Occipital lobe (tissue), 2 donors: ENCODE measurements around the gene GABRB1. TPM values are rescaled to one million over a fixed set of nuclear protein-coding genes. Genes with fewer than 3 reads are reported as not detected.
A peak's percentile ranks its signal among the peaks of the same experiment; 100 is the strongest.

Source experiments
- DNase-seq: peaks from one replicate; lab custom pipeline; 2025; lab: John Stamatoyannopoulos, UW
- total RNA-seq: library from RNA; depleted of rRNA; stranded (reverse); fragments of >200 nt; gene quantifications from one replicate; pipeline ENCODE4 v1.2.3, GENCODE V29; 2014

Gene GABRB1
- total RNA-seq, 1 donor from 2014 or later, result 158 TPM

DNA sequence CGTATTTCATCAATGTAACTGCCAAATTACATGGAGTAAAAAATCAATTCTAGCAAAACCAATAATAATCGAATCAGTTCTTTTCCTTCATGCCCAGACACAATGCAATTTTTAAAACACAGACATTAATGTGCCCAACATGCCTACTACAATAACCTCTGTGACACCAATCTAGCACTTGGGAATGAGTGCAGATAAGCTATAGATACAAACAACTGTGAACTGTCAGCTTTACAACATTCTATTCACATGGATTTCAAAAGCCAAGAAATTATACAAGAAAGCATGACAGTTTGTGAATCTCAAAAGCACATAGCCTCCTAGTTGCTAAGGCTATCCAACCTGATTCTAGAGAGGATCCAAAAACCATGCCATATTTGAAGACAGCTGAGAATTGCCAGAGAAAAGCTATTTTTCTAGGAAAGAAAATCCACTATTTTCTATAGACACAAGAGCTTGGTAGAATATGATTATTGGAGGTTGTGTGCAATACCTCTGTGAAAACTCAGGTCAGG, 351.5 kb downstream of the GABRB1 start:
- DNase-seq, result no peak

DNA sequence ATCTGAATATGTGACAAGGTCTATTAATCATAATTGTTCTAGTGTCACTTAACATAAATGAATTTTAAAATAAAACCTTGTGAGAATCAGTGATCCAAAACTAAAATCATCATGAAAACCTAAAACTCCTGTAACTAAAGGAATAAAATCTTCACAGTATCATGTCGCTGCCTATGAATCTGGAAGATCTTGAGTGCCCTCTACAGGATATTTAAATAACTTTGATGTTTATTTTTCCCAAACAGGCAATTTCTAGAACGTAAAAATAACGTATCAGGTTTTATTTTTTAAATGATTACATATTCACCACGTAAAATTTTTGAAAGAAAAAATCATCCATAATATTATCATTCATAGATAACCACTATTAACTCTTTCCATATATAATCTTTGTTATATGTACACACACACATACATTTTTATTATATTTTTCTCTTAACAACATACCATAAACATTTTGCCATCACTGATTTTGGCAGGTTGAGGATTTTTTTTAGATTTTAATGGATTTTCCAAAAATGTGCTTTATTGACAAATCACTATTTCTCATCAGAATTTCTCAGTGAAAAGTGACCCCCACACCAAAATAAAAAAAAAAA, 352.6 kb downstream of the GABRB1 start:
- DNase-seq, result no peak

DNA sequence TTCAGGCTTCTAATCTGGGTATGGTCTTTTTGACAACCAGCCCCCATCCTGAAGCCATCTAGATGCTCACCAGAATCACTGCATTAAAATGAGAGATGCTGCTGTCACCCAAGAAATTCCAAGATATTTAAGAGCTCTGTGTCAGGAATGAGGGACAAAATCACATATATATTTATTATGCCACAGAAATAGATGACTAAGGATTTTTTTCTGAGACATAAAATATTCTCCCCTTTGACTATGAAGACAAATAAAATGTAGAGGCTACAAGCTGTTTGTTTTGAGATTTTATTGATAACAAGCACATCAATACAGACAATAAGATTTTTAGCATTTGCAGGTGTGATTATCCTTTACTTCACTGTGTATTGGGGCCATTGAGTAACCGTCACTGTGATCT, 354.8 kb downstream of the GABRB1 start:
- DNase-seq, result no peak

DNA sequence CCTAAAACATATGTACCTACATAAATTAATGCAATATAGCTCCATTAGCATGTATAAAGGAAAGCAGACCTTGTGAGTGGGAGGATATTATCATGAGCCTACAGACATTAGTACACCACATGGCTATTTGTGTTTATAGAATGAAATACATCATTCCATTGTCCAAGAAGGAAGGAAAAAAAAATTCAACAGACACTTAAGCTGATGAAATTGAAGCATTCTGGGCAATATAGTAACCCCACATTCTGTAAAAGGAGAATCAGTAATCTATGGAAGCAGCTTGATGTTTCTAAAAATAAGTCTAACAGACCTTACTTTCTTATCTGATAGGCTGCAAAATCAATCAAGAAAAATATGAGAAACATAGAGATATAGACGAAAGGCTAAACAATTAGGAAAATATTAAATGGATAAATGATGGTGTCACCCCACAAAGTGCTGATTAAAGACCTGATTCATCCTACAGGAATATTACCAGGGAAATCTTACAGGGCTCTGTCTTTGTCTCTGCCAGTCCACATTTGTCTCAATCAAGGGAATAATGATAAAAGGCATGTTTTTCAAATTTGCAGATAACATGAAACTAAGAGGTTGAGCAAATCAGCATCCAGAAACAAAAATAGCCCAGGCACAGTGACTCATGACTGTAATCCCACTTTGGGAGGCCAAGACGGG, 355.3 kb downstream of the GABRB1 start:
- no peak for DNase-seq

DNA sequence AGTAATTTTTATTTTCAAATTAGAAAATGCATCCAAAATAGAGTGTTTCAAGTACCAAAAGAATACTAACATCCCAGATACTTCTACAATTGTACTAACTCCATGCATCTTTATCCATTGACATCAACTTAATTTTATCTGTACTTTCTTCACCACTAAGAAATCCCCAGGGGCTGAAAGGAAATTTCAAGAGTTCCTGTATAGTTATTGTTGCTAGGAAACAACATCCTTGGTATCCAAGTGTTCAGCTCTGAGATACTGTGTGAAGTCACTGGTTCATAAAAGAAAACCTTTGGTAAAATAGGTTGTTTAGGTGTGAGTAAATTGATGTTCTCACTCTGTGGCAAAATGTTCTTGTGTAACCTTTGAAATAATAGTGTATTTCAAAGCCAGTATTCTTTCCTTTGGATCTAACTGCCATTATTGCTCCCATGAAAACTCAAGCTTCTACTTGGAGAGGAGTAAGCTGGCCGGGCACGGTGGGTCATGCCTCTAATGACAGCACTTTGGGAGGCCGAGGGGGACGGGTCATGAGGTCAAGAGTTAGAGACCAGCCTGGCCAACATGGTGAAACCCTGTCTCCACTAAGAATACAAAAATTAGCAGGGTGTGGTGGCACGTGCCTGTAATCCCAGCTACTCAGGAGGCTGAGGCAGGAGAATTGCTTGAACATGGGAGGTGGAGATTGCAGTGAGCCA, 359.2 kb downstream of the GABRB1 start:
- DNase-seq, result no peak

DNA sequence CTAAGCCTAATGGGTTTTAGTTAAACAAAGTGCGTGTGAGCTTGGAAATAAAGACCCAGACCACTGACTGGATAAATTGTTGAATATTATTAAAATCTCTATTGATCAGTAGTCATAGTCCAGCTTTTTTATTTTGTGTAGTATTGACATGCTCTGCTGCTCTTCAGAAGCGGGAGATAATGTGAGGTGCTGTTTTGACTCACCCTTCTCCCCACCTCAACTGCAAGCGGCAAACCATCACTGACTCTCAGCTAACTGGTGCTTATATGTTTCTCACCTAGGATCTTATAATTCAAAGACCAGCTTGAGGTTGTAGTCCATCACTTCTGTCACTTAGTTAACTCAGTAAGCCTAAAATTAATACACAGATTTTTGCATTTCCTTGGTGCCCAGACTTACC, 359.9 kb downstream of the GABRB1 start:
- DNase-seq, result no peak

DNA sequence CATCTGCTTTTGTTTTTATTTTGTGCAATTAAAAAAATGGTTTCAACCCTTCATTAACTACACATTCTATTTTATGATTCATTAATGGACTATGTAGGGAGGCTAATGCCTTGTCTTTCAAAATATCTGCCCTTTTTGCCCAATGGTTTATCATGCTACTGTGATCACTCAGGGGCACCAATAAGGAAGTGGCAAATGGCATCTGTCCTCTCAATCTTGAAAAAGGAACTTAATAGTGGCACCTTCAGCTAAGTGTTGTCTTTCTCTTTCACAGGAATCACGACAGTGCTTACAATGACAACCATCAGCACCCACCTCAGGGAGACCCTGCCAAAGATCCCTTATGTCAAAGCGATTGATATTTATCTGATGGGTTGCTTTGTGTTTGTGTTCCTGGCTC, 375.0 kb downstream of the GABRB1 start:
- DNase-seq, result no peak

DNA sequence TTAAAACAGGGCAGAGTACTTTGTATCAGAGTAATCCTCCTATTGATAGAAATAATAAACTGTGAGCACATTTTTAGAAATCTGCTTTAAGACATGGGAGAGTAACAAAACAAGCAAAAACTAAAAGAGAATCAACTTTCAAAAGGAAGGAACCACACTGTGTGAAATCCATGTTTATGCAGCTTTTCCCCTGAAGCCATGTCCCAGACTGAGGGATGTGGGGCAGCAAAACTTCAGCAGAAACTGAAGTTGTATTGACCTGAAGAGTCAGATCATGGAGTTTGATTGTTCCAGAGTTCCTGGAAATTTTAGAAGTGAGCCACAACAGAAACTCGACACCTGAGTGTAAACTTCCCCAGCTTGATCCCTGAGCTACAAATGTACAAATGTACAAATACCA, 378.9 kb downstream of the GABRB1 start:
- no peak for DNase-seq

DNA sequence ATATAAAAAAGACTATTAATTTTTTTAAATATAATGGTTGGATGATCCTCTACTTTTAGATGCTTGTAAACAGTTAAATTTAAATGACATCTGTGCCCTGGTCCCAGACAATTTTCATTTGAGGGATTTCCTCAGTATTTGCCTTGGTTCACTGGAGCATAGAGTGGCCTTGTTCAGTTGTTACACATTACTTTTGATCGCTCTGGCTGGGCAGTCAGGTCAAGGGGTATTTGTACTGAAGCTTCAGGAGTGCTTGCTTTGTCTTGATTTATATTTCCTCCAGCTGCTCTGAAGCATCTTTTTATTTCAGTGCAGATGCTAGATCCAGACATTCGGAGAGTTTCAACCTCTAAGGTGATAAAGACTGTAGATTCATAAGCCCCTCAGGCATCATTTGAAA, 382.2 kb downstream of the GABRB1 start:
- no peak for DNase-seq

DNA sequence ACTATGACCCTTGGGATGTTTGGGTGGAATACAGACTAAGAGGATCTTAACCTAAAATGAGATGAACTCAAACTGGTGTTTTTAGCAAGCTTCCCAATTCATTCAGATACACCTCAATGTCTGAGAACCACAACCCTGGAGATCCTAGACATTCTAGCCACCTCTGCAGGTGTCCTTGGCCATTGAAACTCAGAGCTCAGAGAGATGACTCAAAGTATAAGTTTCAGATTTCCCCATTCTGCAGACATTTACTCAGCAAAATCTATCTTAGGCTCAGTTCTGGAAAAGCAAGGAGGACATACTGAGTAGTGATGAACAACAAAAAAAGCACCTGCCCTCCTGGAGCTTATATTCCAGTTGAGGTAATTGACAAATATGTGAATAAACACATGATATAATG, 384.4 kb downstream of the GABRB1 start:
- DNase-seq, result no peak

DNA sequence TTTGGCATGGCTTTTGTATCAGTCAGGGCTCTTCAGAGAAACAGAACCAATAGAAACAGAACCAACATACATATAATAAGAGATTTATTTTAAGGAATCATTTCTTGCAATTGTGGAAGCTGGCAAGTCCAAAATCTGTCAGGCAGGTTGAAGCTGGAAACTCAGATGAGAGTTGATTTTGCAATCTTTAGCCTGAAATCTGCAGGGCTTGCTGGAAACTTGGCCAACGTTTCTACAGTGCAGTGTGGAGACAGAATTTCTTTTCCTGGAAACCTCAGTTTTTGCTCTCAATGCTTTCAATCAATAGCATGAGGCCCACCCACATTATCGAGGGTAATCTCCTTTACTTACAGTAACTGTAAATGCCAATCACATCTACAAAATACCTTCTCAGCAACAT, 386.8 kb downstream of the GABRB1 start:
- DNase-seq, result no peak

DNA sequence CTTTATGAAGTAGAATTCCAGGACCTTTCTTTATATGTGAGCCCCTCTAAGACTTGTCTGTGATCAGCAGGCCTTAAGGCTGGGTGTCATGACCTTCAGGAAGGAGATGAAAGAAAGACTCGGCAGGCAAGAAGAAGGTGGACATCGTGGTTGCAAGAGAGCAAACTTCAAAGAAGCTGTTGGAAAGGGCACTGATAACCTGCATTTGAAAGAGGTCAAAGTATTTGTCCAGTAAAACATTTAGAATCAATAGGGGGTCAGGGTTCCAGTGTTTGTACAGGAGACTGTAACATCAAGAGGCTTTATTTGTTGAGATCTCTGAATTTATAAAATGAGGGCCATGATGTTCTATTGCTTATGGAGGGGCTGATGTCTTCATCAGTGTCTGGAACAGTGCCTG, 387.9 kb downstream of the GABRB1 start:
- DNase-seq, result no peak

DNA sequence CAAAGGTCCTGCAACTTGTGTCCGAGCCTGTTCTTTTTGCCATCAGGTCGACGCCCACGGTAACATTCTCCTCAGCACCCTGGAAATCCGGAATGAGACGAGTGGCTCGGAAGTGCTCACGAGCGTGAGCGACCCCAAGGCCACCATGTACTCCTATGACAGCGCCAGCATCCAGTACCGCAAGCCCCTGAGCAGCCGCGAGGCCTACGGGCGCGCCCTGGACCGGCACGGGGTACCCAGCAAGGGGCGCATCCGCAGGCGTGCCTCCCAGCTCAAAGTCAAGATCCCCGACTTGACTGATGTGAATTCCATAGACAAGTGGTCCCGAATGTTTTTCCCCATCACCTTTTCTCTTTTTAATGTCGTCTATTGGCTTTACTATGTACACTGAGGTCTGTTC, 394.3 kb downstream of the GABRB1 start:
- no peak for DNase-seq

DNA sequence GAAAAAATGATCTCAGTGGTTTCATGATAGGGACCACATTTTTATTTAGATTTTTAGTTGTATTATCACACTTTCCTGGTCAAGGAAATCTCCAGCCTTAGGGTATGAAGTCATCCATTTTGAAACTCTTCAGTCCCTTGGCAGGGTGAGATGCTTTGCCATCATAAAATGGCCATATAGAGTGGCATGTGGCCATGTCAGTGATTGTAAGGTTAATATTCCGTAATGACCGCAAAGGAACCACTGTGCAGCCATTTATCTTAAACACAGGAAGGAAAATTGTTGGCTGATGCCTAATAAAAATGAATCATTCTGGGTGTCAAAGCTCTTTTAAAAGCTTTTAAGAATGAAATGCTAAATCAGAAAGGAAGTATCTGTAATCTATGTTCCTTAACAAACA, 396.6 kb downstream of the GABRB1 start:
- no peak for DNase-seq

DNA sequence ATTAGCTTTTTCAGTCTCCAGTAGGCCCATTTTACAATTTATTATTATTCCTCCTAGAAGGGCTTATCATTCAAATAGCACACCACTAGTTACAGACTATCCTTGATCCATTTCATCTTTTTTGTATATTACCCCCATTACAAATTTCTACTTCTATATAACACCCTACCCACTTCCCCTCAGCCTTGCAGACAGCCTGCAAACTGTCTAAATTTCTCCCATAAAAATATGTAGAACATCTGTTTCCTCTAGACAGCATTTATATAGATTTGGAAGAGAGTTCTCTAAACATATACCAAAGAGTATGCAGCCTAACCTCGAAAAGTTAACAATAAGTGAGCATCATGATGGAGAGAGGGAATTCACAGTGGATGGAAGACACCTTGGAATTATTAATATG, 401.4 kb downstream of the GABRB1 start:
- no peak for DNase-seq

DNA sequence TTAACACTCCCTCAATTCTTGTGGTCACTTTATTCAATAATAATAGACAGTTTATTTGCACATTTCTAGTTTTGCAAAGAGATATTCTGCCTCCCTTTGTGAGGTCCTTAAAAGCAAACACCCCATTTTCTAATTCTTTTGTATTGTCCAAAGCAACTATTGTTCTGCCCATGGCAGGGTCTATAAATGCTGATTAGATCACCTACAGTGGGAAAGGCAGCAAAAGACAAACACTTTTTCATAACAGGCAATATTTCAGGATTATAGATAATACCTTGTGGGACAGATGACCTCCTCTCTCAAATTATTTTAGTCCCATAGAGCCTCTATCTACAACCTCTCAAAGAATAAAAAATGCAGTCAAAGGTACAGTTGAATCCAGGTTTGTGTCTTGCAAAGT, 403.6 kb downstream of the GABRB1 start:
- no peak for DNase-seq

DNA sequence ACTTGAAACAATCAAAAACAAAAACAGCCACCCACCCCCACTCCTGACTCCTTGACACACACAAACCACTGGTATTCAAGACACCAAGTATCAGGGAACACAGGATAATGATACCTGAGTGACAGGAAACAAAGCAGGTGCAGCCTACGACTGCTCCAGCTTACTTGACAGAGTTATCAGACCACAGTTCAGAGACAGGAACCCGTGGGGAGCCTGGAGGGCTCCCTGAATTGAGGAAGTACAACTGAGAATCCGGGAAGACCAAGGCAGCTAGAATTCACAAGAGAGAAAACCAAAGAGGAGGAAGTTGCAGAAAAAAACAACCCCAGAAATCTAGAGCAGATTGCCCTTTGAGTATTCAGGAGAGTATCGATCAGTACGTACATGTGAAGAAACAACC, 411.6 kb downstream of the GABRB1 start:
- DNase-seq, result no peak

DNA sequence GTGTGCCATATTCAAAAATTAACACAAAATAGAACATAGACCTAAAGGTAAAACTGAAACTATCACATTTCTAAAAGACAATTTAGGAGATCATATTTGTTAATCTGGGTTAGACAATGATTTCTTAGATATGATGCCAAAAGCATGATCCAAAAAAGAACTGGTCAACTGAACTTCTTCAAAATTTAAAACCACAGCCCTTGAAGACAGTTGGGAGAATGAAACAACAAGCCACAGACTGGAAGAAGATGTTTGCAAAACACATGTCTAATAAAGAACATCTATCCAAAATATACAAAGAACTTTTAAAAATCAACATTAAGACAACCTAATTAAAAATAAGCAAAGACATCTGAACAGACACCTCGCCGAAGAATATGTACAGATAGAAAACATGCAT, 412.7 kb downstream of the GABRB1 start:
- no peak for DNase-seq

DNA sequence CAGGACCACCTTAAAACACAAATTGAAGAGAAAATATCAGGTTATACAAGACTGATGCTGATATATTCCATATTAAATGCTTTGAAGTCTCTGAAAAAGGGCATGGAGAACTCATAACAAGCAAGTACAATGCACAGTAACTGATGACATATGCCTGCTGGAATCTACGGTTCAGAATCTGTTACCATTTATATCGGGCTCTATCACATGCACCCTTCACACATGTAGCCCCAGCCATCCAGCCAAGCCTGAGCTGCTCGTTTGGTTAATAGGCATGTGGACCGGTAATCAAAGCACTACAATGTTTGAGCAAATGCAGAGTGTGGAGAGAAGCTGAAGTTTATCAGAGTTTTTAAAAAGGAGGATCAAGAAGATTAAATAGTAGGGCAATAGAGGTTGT, 420.3 kb downstream of the GABRB1 start:
- DNase-seq, result no peak

DNA sequence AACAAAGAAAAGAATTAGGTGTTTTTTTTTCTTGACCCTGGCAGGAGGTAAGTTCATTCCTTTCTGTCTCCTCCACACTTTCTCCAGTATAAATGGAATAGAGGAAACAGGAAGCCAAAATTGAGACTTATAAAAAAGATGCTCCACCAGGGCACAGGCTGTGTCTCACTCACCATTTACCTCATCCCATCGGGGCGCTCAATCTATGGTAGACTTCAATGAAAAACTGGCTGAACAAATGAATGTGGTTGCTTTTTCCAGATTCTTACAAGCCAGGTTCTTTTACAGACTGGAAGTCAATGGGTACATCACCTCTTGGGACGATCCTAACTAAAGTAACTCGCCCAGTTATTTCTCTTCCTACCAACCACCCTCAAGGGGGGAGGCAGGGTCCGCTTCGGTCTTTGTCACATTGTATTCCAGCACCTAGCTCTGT, 431.4 kb downstream of the GABRB1 start:
- DNase-seq, result no peak

DNA sequence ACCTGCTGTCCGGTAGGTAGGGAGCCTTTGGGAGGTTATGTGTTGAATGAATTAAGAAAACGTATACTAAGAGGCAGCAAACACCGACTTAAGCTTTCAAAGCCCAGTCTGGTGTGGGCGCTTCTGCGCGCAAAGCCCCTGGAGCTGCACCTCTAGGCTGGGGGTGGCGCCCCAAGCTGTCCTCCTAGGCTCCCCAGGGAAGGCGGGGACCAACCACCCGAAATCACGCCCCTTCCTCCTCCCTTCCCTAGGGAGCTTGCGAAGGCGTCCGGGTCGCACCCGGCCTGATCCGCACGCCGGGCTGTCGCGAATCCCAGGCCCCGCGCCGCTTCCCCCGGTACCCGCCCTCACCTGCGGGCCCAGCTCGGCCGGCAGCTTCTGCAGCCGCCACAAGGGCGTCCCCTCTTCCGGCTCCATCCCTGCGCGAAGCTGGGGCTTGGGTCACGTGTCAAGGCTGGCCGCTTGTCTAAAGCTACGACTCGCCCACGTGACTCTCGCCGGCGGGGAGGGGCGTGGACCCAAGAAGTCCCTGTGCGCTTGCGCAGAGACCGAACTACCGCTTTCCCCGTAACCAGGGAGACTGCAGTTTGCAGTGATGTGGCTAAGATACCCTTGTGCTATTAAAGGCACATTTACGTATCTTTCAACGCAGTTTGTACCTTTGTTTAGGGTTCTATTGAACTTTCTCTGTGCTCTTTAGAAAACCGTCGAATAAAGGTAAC, 432.0 kb downstream of the GABRB1 start, which contains the start of gene COMMD8:
Gene COMMD8 (minus strand): TSS at position 468 of the 722 bp plus-strand sequence. CDS start 51 bp downstream, at position 417.
- peak; percentile 94 for DNase-seq

DNA sequence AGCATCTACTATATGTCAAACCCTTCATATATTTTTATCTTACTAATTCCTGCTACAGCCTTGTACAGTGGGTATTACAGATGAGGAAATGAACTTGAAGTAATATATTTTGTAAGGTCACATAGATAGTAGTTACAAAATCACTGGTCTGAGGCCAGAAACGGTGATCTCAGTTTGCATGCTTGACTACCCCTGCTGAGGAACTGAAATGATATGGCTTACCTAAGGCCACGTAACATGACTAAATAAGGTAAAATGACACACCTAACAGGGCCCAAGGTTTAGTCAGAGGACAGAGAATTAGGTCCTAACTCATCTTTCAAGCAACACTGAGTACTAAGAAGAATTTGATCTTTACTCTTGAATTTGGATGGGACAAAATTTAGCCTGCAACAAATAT, 433.6 kb downstream of the GABRB1 start:
- DNase-seq, result no peak
